CD4-positive, alpha-beta T cell treated with Interleukin-21 for 1 hour (primary cell): ENCODE results near the gene TEX26.

Experiments used
- DNase-seq: peaks from one replicate; pipeline ENCODE4 v3.0.0-alpha.2; 2020

The TEX26 gene

DNA sequence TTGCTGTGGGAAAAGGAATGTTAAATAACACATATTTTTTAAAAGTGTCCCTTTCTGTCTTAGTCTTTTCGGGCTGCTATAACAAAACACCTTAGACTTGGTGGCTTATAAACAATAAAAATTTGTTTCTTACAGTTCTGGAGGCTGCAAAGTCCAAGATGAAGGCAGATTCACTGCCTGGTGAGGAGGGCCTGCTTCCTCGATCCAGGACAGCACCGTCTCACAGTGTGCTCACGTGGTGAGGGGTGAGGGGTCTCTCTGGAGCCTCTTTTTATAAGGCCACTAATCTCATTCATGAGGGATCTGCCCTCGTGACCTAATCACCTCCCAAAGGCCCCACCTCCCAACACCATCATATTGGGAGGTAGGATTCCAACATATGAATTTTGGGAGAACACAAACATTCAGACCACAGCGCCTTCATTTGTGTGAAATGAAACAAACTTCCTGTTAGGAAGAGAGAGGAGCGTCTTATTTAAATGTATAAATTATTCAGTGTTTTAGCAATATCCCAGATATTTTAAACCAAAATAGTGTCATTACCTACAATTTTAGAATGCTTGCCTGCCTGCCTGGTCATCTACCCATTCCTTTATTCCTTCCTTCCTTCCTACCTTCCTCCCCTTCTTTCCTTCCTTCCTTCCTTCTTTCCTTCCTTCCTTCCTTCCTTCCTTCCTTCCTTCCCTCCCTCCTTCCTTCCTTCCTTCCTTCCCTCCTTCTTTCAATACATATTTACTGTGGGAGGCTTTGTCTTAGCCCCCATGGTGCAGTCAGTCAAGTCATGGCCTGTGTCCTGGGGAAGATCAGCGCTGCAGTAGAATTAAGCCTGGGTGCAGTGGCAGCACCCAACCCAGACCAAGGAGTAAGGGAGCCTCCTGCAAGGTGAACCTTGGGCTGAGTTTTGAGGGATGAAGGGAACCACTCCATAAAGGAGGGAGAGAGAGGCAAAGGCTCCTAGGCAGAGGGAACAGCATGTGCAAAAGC is 84.2 kb downstream of the TEX26 start:
- DNase-seq: no peak

DNA sequence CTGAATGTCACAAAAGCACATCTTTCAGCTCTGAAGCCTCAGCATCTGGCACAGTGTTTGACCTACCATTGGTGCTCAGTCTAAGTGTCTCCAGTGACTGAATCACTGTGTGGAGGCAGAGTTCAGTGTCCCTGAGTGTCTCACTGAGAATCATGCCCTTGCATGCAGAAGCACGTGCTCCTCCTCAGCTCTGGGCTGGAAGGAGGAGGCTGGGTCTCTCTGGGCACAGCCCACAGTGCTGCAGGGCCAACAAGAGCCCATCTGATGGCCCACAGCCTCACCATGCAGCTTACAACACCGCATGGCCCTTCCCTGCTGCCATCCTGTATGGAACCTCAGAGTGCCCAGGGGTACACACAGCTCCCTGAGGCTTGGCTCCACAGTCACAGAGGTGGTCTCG is 86.1 kb downstream of the TEX26 start:
- no peak for DNase-seq

DNA sequence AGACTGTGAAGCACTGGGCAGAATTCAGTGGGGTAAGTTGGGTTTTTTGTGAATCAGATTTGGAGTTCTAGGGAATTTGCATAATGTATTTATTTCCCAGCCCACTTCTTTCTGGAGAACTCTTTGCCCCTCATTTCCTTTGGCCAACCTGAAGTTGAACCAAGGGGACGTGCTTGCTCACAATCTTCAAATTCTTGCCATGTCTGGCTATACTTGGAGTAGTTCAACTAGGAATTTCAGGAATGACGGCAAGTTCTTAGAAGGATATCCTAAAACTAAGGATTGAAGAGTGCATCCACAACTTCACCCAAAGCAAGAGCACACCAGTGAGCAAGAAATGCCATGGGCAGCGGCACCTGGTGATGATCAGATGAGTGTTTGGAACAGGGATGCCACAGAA is 88.5 kb downstream of the TEX26 start:
- DNase-seq: no peak

DNA sequence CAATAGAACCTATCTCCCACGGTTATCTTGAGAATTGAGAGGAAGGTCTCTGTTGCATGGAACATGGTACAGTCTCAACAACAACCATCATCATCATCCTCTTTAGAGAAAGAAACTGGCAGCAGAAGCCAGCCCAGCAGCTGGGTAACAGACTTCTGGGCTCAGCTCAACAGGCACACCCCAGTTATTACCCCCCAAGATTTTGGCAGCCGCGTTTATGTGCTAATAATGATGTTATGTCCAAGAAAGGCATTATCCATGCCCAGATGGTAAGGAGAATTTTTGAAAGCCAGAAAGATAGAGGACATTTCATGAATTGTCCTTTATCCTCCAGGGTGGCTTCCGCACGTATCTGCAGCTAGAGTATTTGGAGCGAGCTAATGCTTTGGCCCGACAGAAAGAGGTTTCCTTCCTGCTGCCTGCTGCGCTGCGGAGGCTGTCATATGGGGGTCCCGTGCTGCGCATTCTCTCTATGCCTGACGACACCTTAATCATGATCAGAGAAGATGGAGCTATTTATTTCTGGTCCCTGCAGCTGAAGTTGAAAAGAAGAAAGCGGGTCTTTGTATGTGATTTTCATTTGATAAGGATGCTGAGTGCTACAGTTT is 89.9 kb downstream of the TEX26 start:
- DNase-seq: no peak

DNA sequence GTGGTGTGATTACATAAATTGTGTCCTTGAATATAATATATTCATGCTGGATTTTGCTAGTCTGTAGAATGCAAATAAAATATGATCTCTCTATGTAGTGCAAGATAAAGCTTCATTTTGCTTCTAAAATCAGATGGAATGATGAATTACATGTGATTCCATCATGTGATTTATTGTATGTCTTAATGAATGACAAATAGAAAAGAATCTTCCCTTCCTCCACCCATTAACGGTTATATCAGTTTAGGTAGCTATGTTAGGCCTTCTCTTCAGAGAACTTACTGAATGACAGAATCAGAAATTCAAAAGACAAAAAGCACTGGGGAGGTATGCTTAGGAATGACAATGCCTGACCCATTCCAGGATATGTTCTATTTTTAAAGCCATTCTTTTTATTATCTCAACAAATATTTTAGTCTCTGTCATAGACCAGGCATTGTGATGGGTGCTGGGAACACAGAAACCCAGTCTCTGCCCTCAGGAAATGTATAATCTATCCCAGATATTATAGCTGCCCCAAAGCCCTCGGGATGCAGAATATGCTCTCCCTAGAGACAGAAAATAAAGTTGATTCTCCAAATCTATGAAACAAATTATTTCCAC is 90.6 kb downstream of the TEX26 start:
- DNase-seq: no peak
